PC-3 (cell line): ENCODE results near the gene PPT1. TPM values are rescaled to one million over a fixed set of nuclear protein-coding genes. Genes with fewer than 3 reads are reported as not detected.

Experiments used
- ATAC-seq: fragments of 200-7000 bp; cut with Tn5 transposase; 2 replicates; pipeline ENCODE4 v1.9.1; 2020; ENCODE audit warnings: mild to moderate bottlenecking, moderate library complexity
- BruUV-seq: library from RNA; stranded (reverse); fragments of 400-500 nt; replicated peaks from 2 replicates; lab custom pipeline; 2021; lab: Mats Ljungman, UMichigan
- CTCF ChIA-PET: fragments of 300-600 bp; sonication (Branson Sonifier 250); formaldehyde crosslinking; loops from one replicate; lab custom pipeline; 2022; ENCODE audit warnings: antibody characterized with exemption; lab: Charles Lee
- POLR2A ChIA-PET: fragments of 300-600 bp; sonication (Branson Sonifier 250); formaldehyde crosslinking; loops from one replicate; lab custom pipeline; 2022; ENCODE audit warnings: antibody characterized with exemption; ENCODE audit not compliant: unreplicated experiment; lab: Charles Lee
- DNase-seq: peaks from one replicate; pipeline ENCODE4 v3.0.0-alpha.2; 2015
- H2AFZ ChIP-seq: fragments of 300-600 bp; sonication (generic); 2 replicates; pipeline ENCODE4 v1.6.0; 2016; ENCODE audit warnings: antibody characterized with exemption, low read length
- H3F3A ChIP-seq: fragments of 300-600 bp; sonication (generic); one replicate; pipeline ENCODE4 v1.6.0; 2017; ENCODE audit warnings: antibody characterized with exemption, low read length, control low read depth, mild to moderate bottlenecking; ENCODE audit not compliant: unreplicated experiment
- H3K27ac ChIP-seq: fragments of 300-600 bp; sonication (generic); 2 replicates; pipeline ENCODE4 v1.5.1; 2016; ENCODE audit warnings: mild to moderate bottlenecking, low read length
- H3K27me3 ChIP-seq: fragments of 300-600 bp; sonication (generic); 2 replicates; pipeline ENCODE4 v1.6.1; 2016; ENCODE audit warnings: low read length, mixed read lengths
- H3K36me3 ChIP-seq: fragments of 300-600 bp; sonication (generic); 2 replicates; pipeline ENCODE4 v1.6.1; 2016; ENCODE audit warnings: low read depth, mixed run types, low read length, mixed read lengths
- H3K4me1 ChIP-seq: fragments of 300-600 bp; sonication (generic); 2 replicates; pipeline ENCODE4 v1.5.1; 2016; ENCODE audit warnings: low read length; ENCODE audit not compliant: insufficient read depth
- H3K4me2 ChIP-seq: fragments of 300-600 bp; sonication (generic); 2 replicates; pipeline ENCODE4 v1.6.0; 2016; ENCODE audit warnings: low read length
- H3K4me3 ChIP-seq: fragments of 300-600 bp; sonication (generic); 2 replicates; pipeline ENCODE4 v1.5.1; 2016; ENCODE audit warnings: mild to moderate bottlenecking, low read length, mixed read lengths
- H3K79me2 ChIP-seq: fragments of 300-600 bp; sonication (generic); 2 replicates; pipeline ENCODE4 v1.6.1; 2017; ENCODE audit warnings: low read length, mixed read lengths
- H3K9ac ChIP-seq: fragments of 300-600 bp; sonication (generic); 2 replicates; pipeline ENCODE4 v1.6.0; 2016; ENCODE audit warnings: mild to moderate bottlenecking, low read length
- H3K9me2 ChIP-seq: fragments of 300-600 bp; sonication (generic); replicated peaks from 2 replicates; pipeline ENCODE4 v1.6.1; 2016; ENCODE audit warnings: mixed run types, low read length, mixed read lengths
- H3K9me3 ChIP-seq: fragments of 300-600 bp; sonication (generic); 2 replicates; pipeline ENCODE4 v1.6.1; 2016; ENCODE audit warnings: low read length, mixed read lengths
- H4K20me1 ChIP-seq: fragments of 300-600 bp; sonication (generic); 2 replicates; pipeline ENCODE4 v1.6.1; 2016; ENCODE audit warnings: low read length, mixed read lengths
- CTCF ChIP-seq: fragments of 300-600 bp; sonication (generic); conservative IDR thresholded peaks from 2 replicates; pipeline ENCODE4 v1.5.1; 2017; ENCODE audit warnings: antibody characterized with exemption, low read depth, mild to moderate bottlenecking, low read length
- EZH2 ChIP-seq: fragments of 300-600 bp; sonication (generic); IDR thresholded peaks from one replicate; pipeline ENCODE4 v1.6.1; 2017; ENCODE audit warnings: antibody characterized with exemption, mild to moderate bottlenecking, low read length; ENCODE audit not compliant: unreplicated experiment
- EZH2phosphoT487 ChIP-seq: fragments of 300-600 bp; sonication (generic); IDR thresholded peaks from 2 replicates; pipeline ENCODE4 v1.6.1; 2018; ENCODE audit warnings: mild to moderate bottlenecking, antibody characterized with exemption, low read length, borderline replicate concordance
- intact Hi-C: fragments of 100-400 bp; cut with micrococcal nuclease; formaldehyde crosslinking; loops from 2 replicates; pipeline ENCODE4 v1.9.0; 2023
- total RNA-seq: library from RNA; depleted of rRNA; stranded (reverse); fragments of >200 nt; gene quantifications from 2 replicates; pipeline ENCODE4 v1.2.3, GENCODE V29; 2014

PPT1 gene
- total RNA-seq, 1 experiment from 2014 or later, result 72.9 TPM

GRCh38 chr1:40047276-40047675, 49.8 kb downstream of the PPT1 start:
- H3K9ac ChIP-seq, result no peak overlapping the region
- TF ChIP-seq EZH2phosphoT487, result no peak
- TF ChIP-seq EZH2, result no peak
- TF ChIP-seq CTCF, result no peak
- ATAC-seq (no peak), DNase-seq (no peak)
- peaks cover 100% of the 10 kb centered on the region for H3K79me2 ChIP-seq
- H2AFZ ChIP-seq, result no peak overlapping the region
- peaks cover 31% of the 10 kb centered on the region for H3K36me3 ChIP-seq
- H3K9me3 ChIP-seq, result no peaks in the 10 kb centered on the region
- no TSS peak for BruUV-seq
- H3K4me3 ChIP-seq, result no peak overlapping the region
- no peaks in the 10 kb centered on the region for H3F3A ChIP-seq
- CTCF ChIA-PET, result no interaction called here
- intact Hi-C loops, result no loop called here
- POLR2A ChIA-PET, result no interaction called here
- peaks cover 7% of the 10 kb centered on the region for H3K4me1 ChIP-seq
- H3K9me2 ChIP-seq, result no peaks in the 10 kb centered on the region
- H3K27ac ChIP-seq, result no peak overlapping the region
- H3K27me3 ChIP-seq, result no peaks in the 10 kb centered on the region
- H3K4me2 ChIP-seq, result no peak overlapping the region
- peaks cover 41% of the 10 kb centered on the region; the same call in 1 of the 2 replicates for H4K20me1 ChIP-seq

GRCh38 chr1:40045766-40046165, 51.3 kb downstream of the PPT1 start:
- BruUV-seq, result no TSS peak
- Histone ChIP-seq H3F3A (no peaks in the 10 kb centered on the region), H3K9me2 (no peaks in the 10 kb centered on the region), H3K36me3 (peaks cover 29% of the 10 kb centered on the region), H4K20me1 (peaks cover 46% of the 10 kb centered on the region; the same call in 1 of the 2 replicates), H2AFZ (no peak overlapping the region), H3K9me3 (no peaks in the 10 kb centered on the region), H3K9ac (no peak overlapping the region), H3K27me3 (no peaks in the 10 kb centered on the region), H3K4me2 (no peak overlapping the region), H3K4me1 (peaks cover 16% of the 10 kb centered on the region), H3K27ac (no peak overlapping the region), H3K4me3 (no peak overlapping the region), H3K79me2 (peaks cover 100% of the 10 kb centered on the region)
- TF ChIP-seq EZH2, result no peak
- TF ChIP-seq EZH2phosphoT487, result no peak
- POLR2A ChIA-PET, result no interaction called here
- ATAC-seq (no peak), DNase-seq (no peak)
- CTCF ChIA-PET, result no interaction called here
- intact Hi-C loops, result no loop called here

GRCh38 chr1:40045182-40045581, 51.9 kb downstream of the PPT1 start:
- no peak for ATAC-seq
- CTCF ChIA-PET, result no interaction called here
- H3K27me3 ChIP-seq, result no peaks in the 10 kb centered on the region
- H3K4me3 ChIP-seq, result no peak overlapping the region
- POLR2A ChIA-PET, result no interaction called here
- H3K79me2 ChIP-seq, result peaks cover 97% of the 10 kb centered on the region
- no peak overlapping the region for H3K4me2 ChIP-seq
- no peak overlapping the region for H3K9ac ChIP-seq
- no peaks in the 10 kb centered on the region for H3F3A ChIP-seq
- no peaks in the 10 kb centered on the region for H3K9me2 ChIP-seq
- no peaks in the 10 kb centered on the region for H3K9me3 ChIP-seq
- no TSS peak for BruUV-seq
- peaks cover 27% of the 10 kb centered on the region for H3K36me3 ChIP-seq
- H4K20me1 ChIP-seq, result peaks cover 46% of the 10 kb centered on the region; the same call in 1 of the 2 replicates
- H3K27ac ChIP-seq, result no peak overlapping the region
- no peak overlapping the region for H2AFZ ChIP-seq
- intact Hi-C loops, result no loop called here
- peaks cover 16% of the 10 kb centered on the region for H3K4me1 ChIP-seq
- no peak for DNase-seq
- TF ChIP-seq EZH2, result no peak
- TF ChIP-seq EZH2phosphoT487, result no peak

GRCh38 chr1:40044110-40044509, 52.9 kb downstream of the PPT1 start:
- peaks cover 46% of the 10 kb centered on the region; the same call in 1 of the 2 replicates for H4K20me1 ChIP-seq
- no peak for ATAC-seq
- intact Hi-C loops, result no loop called here
- ChIA-PET CTCF (no interaction called here), POLR2A (interaction anchor here (0.7 kb wide), 1 partner anchor 388 kb away, joined by 4 read pairs; no protein-coding TSS in a partner anchor)
- H3K9me3 ChIP-seq, result no peaks in the 10 kb centered on the region
- H3K27me3 ChIP-seq, result no peaks in the 10 kb centered on the region
- no peak for DNase-seq
- H3K9me2 ChIP-seq, result no peaks in the 10 kb centered on the region
- TF ChIP-seq EZH2phosphoT487 (no peak), EZH2 (no peak), CTCF (no peak)
- H3K4me1 ChIP-seq, result peaks cover 22% of the 10 kb centered on the region
- H3K27ac ChIP-seq, result no peak overlapping the region
- peak overlapping the region; percentile 33 for H3K4me2 ChIP-seq
- no peak overlapping the region for H2AFZ ChIP-seq
- BruUV-seq, result no TSS peak
- no peak overlapping the region for H3K4me3 ChIP-seq
- peaks cover 27% of the 10 kb centered on the region for H3K36me3 ChIP-seq
- no peak overlapping the region for H3K9ac ChIP-seq
- no peaks in the 10 kb centered on the region for H3F3A ChIP-seq
- H3K79me2 ChIP-seq, result peaks cover 86% of the 10 kb centered on the region
